Stimulated activated CD8-positive, alpha-beta memory T cell treated with anti-CD3 and anti-CD28 coated beads, Interleukin-7, amount 100 ng/mL, for 4 hours (primary cell): Measurements from ENCODE around the gene EHBP1.

Experiments used
- DNase-seq, 2 donors: peaks; one replicate each; pipeline ENCODE4 v3.0.0-alpha.2; 2020; ENCODE audit warnings: low read depth in 2 of 2

Gene EHBP1

GRCh38 chr2:62956651-62957050 lies 251.1 kb downstream of the EHBP1 start:
- no peak for DNase-seq

DNA sequence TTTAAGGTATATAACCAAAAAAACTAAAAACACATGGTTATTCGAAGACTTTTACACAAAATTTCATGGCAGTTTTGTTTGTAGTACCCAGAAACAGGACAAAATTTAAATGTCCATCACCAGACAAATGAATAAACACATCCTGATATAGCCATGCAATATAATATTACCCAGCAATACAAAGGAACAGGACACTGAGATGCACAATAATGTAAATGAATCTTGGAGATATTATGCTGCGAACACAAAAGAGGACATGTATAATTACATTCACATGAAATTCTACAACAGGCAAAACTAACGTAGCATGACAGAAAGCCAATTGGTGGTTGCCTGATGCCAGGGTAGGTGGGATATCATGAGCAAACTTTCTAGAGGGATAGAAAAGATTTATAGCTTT lies 252.7 kb downstream of the EHBP1 start:
- DNase-seq = no peak

GRCh38 chr2:62964050-62964449 lies 258.5 kb downstream of the EHBP1 start:
- no peak for DNase-seq

GRCh38 chr2:62964671-62965070 lies 259.2 kb downstream of the EHBP1 start:
- DNase-seq = no peak

GRCh38 chr2:62966991-62967390 lies 261.5 kb downstream of the EHBP1 start:
- DNase-seq = no peak

GRCh38 chr2:62968168-62968567 lies 262.7 kb downstream of the EHBP1 start:
- DNase-seq = no peak

DNA sequence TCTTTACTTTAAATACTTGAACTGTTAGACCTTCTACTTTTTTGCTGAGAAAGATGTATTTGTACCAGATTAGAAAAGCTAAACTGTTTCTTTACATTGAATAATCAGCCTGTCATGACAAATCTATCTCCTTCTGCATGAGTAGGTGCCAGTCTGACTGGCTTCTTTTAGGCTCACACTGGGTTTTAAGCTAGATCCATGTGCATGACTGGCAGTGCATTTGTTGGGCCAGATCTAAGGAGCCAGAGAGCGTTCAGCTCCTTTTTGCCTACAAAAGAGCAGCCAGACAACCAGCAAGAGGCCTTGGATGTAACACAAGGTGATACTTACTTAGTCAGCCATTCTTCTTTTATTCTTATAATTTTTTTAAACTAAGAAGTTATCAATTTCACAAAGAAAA lies 263.2 kb downstream of the EHBP1 start:
- DNase-seq = no peak

- DNase-seq = no peak
Measured at GRCh38 chr2:62971936-62972335, 266.4 kb downstream of the EHBP1 start.

DNA sequence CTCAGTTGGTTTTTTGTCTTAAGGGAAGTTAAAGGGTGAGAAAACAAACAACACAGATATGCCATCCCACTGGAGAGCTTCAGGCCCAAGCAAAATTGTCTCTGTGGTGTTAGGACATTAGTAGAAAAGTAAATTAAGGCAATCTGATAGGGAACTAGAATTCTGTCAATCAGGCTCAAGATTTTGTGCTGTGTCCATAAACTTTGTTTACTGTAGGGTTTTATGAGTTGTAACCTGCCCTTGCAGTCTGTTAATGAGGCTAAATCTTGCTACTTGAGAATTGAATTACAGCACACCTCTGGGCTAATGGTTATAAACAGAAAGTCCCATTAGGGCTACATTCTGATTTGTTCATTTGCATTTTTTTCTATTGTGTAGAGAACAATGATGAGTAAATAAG lies 267.1 kb downstream of the EHBP1 start:
- no peak for DNase-seq

DNA sequence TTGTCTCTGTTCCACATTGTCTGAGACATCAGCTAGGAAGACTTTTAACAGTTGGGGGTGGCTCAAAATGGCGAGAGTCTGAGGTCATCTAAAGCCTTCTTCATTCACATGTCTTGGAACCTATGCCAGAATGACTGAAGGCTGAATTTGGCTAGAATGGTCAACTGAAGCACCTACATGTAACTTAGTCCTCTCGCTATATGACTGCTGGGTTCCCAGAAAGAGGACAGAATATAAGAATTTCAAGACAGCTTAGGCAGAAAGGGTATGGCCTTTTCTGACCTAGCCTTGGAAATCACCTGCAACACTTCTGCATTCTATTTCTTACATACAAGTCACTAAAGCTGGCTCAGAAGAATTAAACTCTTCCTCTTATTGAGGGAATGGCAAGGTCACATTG lies 269.5 kb downstream of the EHBP1 start:
- no peak for DNase-seq

DNA sequence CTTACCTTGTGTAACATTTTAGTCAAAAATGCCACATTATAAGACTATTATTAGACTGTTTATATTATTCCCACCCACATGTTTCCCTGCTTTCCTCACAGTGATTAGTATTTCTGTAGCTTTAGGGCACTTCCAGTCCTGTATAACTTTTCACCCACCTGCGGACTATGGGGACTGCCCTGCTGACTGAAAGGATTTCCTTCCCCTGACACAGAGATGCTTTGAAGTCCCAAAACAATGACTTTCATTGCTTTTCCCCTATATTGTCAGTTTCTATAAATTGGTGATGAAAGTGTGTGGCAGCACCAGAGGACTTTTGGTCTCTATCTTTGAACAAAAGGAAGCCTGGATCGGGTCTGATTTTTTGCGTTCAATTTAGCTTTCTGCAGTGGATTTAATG lies 286.1 kb downstream of the EHBP1 start:
- no peak for DNase-seq

- no peak for DNase-seq
Measured at GRCh38 chr2:62992561-62992960, 287.0 kb downstream of the EHBP1 start.

GRCh38 chr2:62994206-62994605 lies 288.7 kb downstream of the EHBP1 start:
- DNase-seq = no peak

DNA sequence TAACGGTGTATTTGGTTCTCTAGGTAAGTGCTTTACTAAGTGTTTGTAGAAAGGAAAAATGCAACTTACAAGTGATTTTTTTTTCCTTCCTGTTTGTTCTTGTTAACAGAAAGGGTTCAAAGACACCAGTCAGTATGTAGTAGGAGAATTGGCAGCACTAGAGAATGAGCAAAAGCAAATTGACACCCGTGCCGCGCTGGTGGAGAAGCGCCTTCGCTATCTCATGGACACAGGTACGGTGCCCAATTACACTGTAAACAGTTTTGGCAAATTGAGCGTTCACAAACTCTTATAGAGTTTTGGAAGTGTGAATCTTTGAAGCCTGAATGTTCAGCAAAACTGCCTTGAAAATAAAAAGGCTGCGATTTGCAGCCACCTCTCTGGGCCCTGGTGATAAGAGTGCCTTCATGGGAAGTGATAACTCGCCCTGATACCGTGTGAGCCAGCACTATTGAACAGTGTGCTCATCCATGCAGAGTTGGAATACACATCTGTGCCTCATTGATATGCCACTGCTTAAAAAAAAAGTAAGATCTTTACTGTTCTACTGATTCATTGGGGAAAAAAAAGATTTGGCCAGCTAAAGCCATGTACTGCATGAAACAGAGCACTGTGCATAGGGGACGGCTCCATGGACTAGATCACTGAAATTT lies 291.1 kb downstream of the EHBP1 start:
- no peak for DNase-seq

DNA sequence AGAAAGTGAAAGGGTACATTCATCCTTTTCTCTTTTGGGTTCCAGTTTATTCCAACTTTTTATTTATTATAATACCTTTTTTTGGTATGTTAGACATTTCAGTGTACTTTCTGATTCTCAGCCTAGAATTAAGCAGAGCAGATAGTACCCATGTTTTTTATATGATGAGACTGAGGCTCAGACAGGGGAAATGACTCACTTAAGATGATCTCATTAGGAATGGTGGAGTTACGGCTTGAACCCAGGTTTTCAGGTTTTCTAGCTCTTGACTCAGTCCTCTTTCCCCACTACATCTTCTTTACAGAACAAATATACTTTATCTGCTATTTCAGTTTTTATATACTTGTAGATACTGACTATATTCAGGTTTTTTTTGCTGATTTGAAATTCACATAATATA lies 293.4 kb downstream of the EHBP1 start:
- DNase-seq = no peak

DNA sequence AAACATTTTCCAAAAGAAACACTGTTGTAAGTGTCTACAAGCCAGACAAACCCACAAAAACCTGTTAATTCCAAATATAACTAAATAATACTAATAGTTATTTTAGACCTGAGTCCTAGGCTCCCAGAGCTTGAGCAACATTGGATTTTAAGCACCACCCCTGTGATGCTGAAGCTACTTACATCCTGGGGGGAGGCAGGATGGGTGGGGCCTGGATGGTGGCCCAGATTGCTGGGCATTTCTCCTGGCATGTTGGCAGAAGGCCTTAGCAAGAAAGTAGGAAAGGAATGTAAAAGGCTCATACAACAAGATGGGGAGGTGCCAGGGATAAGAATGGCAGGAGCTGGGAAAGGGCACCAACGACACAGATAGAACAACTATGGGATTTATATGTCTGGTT lies 294.4 kb downstream of the EHBP1 start:
- DNase-seq = no peak

DNA sequence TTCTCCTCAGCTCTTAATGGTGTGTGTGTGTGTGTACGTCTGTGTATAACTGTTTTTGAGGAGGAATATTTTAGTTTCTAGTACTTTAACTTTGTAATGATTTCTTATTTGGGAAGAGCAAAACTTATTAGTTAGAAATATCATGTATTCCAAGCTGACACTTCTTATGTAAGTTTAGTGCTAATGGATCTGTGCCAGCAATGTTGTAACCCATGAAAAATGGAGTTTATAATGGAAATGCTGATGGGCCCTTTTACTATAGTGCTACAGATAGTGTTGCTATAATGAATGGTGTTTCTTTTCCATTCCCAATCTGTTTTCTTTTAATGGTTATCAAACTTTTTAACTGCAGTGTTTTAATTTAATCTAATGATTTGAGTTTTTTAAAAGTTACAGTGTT lies 295.3 kb downstream of the EHBP1 start:
- DNase-seq = no peak

- no peak for DNase-seq
Measured at GRCh38 chr2:63001576-63001975, 296.1 kb downstream of the EHBP1 start.

DNA sequence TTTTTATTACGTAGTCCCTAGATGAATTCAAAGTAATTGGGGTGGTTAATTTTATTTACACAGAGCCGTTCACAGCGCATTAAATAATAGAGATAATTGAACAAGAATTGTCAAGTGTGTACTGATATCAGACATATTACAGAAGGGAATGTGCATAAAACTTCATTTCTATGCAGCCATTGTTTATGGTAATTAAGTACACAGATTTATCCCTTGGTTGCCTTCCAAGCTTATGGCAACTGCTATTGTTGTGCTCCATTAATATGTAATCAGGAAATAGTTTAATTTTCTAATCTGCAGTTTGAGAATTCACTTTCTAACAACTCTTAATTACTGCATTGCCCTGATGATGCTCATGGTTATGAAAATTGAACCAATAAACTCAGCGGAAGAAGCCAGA lies 297.8 kb downstream of the EHBP1 start:
- no peak for DNase-seq

- DNase-seq = no peak
Measured at GRCh38 chr2:63007813-63008458, 302.4 kb downstream of the EHBP1 start.

DNA sequence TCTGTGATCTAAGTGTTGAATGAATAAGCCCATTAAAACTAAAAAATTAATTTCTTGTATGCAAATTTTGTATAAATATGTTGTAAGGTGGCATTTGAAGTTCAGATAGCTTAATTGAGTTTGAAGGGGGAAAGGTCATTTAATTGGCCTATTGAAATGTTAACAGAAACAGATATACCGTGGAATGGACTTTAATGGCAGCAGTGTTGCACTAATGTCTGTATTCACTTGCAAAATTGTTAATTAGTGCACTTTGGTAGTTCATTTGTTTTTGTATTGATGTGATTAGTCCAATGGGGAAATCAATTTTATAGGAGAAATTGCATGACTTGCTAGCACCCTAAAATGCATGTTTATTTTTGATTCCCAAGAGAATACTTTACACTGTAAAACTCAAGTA lies 303.3 kb downstream of the EHBP1 start:
- no peak for DNase-seq

DNA sequence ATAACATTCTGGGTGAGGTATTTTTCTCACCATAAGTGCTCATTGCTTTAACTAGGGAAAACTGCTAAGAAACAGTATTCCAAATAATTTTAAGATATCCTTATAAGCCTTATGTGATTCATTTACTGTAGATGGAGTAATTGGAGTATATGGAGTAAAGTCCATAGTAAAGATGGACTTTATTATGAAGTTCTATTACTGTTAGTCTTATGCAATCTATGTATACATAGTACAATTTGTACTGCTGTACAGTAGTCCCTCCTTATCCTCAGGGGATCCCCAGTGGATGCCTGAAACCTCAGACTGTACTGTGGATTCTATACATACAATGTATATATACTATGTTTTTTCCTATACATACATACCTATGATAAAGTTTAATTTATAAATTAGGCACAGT lies 304.0 kb downstream of the EHBP1 start:
- DNase-seq = no peak

DNA sequence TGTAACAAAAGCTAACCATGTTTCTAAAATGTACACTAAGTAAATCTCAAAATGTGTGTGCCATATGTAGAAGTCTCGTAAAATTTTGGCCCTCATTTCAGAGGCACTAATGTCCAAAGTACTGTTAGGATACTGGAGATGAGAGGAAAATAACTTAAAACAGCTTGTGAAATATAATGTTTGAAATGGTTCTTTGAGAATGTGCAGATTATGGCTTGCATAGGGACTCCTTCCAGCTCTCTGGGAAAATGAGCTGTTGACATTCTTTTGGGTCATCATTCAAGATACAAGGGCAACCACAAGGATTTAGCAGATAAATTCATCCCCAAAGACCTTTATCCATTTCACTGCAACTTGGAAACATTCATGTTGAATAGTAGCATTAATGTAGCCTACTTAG lies 307.0 kb downstream of the EHBP1 start:
- no peak for DNase-seq

DNA sequence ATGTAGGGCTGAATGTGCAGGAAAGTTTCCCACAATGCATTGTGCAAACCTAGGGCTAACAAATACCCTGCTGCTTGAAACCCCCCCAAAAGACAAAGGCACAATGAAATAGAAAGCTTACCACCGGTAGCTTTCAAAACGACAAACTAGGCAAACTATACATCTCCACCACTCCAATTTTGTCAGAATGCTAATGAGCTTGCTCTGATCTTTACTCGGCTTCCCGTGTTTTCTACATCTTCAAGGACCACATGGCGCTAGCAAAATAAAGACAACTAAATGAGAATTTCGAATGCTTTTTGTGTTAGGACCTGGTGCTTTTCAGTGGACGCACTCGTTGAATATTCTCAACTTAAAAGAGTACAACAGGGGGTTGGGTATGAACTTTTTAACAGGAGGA lies 307.9 kb downstream of the EHBP1 start:
- no peak for DNase-seq
